WI38 (cell line): Measurements from ENCODE around the gene PRRC1.

Source experiments
- H3K4me3 ChIP-seq: 2 replicates; pipeline ENCODE4 v1.5.1; 2011; ENCODE audit warnings: low read depth, mild to moderate bottlenecking, control low read depth, low read length
- TF ChIP-seq, protein P1 (sequence below): IDR thresholded peaks from 2 replicates; pipeline ENCODE4 v1.5.1; 2012; ENCODE audit warnings: low read depth, mild to moderate bottlenecking, control low read depth, low read length

Gene PRRC1

DNA sequence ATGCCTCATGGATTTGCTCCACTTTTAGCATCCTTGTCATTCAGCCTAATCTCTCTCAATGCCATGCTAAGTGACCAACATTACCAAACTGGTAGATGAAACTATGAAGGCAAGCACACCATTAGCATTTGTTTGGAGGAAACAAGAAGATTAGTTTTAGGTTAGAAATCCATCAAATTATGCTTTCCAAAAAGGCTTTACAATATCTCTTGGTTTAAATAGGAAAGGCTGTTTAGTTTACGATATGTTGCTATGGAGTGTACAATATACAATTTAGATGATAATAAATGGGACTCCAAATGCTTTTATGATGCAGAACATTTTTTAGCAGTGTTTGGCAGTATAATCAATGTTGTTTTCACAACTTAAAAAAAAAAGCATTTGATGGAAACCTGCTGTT lies 83.7 kb downstream of the PRRC1 start:
- H3K4me3 ChIP-seq, result no peak overlapping the region
- TF ChIP-seq, protein P1, sequence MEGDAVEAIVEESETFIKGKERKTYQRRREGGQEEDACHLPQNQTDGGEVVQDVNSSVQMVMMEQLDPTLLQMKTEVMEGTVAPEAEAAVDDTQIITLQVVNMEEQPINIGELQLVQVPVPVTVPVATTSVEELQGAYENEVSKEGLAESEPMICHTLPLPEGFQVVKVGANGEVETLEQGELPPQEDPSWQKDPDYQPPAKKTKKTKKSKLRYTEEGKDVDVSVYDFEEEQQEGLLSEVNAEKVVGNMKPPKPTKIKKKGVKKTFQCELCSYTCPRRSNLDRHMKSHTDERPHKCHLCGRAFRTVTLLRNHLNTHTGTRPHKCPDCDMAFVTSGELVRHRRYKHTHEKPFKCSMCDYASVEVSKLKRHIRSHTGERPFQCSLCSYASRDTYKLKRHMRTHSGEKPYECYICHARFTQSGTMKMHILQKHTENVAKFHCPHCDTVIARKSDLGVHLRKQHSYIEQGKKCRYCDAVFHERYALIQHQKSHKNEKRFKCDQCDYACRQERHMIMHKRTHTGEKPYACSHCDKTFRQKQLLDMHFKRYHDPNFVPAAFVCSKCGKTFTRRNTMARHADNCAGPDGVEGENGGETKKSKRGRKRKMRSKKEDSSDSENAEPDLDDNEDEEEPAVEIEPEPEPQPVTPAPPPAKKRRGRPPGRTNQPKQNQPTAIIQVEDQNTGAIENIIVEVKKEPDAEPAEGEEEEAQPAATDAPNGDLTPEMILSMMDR, result no peak

DNA sequence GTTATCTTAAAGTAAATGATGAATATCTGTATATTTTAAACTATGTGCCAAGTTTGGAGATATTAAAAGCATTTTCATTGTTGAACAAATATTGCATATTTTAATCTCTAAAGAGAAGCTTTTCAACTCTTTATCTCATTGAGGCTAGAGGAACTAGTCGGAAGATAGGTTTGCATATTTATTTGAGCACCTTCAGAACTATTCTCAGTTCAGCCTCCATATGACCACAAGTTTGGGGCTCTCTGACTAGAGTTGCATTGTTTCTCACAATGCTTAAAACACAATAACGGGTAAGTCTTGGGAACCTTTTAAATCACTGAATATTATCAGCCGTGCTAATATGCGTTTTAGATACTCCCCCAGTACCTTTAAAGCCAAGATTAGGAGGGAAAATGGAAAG lies 84.2 kb downstream of the PRRC1 start:
- no peak overlapping the region for H3K4me3 ChIP-seq
- TF ChIP-seq, protein P1, result no peak

DNA sequence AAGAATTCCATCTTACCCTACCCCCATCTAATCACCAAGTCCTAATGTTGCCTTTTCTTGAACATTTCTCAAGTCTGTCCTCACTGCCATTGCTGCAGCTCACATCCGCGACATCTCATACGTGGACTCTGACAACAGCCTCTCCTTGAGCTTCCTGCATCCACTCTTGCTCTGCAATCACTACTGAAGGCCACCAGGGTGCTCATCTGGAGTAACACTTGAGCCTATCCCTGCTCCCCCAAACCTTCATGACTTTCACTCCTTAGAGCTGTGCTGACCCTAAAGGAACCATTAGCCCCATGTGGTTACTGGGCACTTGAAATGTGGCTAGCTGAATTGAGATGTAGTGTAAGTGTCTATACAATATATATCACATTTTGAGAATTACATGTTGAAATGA lies 85.0 kb downstream of the PRRC1 start:
- TF ChIP-seq, protein P1, result no peak

DNA sequence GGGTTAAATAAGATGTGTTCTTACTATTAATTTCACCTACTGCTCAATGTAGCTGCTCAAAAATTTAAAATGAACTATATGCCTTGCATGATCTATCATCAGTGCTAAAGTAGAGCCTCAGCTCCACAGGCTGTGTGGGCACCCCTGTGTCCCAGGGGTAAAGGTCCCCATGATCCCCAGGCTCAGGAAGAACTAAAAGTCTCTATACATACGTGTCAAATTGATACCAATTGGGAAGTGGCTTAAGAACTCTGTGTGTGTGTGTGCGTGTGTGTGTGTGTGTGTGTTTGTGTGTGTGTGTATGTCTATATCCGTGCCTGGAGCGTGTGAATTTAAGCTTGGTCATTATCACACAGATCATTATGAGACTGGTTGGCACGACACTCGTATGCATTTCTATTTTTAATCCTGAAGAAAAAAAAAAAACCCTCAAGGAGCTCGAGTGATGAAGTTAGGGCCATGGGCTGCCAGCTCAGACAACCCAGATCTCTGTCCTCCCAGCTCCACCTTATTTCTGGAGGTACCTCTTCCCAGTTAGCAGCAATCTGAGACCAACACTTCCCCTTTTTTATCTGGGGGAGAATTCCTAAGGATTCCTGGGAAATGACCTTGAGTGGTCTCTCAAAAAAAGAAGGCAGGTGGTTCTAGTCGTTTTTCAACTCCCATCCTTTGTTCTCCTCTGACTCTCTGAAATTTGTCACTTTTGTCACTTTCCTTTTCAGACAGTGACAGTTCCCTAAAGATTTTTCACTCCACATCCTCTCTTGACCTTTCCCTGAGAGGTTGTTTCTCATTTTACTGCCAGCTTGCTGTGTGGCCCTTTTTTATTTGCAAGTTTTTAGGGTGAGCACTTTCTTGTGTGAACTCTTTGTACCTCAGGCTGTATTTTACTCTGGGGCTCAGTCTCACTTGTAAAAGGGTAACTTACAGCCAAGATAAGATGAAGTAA lies 85.7 kb downstream of the PRRC1 start:
- no peak overlapping the region for H3K4me3 ChIP-seq
- TF ChIP-seq, protein P1, result no peak

More for the DNA sequence above, 85.0 kb downstream of the PRRC1 start:
- H3K4me3 ChIP-seq, result no peak overlapping the region
